B cell (primary cell): ENCODE data around the gene ZNF710. TPM values are rescaled to one million over a fixed set of nuclear protein-coding genes. Genes with fewer than 3 reads are reported as not detected.

Experiments
- ATAC-seq: fragments of 200-7000 bp; cut with Tn5 transposase; one replicate; pipeline ENCODE4 v1.10.0; 2021; ENCODE audit warnings: low read depth, mild to moderate bottlenecking, moderate number of reproducible peaks, moderate library complexity
- CTCF ChIA-PET: fragments of 350-600 bp; sonication (Branson Sonifier 250); formaldehyde crosslinking; loops from one replicate; lab custom pipeline; 2021; ENCODE audit warnings: antibody characterized with exemption, inconsistent platforms; lab: Charles Lee
- POLR2A ChIA-PET: fragments of 350-600 bp; sonication (Branson Sonifier 250); formaldehyde crosslinking; loops from one replicate; lab custom pipeline; 2021; ENCODE audit warnings: antibody characterized with exemption; lab: Charles Lee
- DNase-seq: peaks from one replicate; pipeline ENCODE4 v3.0.0; 2013
- H2AFZ ChIP-seq: 2 replicates; pipeline ENCODE4 v1.6.1; 2012; ENCODE audit warnings: mild to moderate bottlenecking, low read depth, low read length; ENCODE audit not compliant: insufficient read depth, poor library complexity, severe bottlenecking
- H3K27ac ChIP-seq, 2 donors: 1 replicate in 1 of 2; 2 replicates in 1 of 2; pipeline ENCODE4 v1.5.1; 2012 to 2013; ENCODE audit warnings: low read length in 2 of 2, mild to moderate bottlenecking in 2 of 2, moderate library complexity in 1 of 2
- H3K27me3 ChIP-seq, 4 experiments: fragments of 200-600 bp in 1 of 4; sonication (generic) in 1 of 4; replicated peaks in 1 of 4; 1 replicate in 2 of 4; 2 replicates in 2 of 4; pipeline versions ENCODE4 v1.6.1 to v1.7.0; 2013 to 2016; ENCODE audit warnings: low read length in 3 of 4, mild to moderate bottlenecking in 2 of 4, mixed read lengths in 1 of 4, moderate library complexity in 1 of 4; ENCODE audit not compliant: insufficient read depth in 4 of 4, control insufficient read depth in 3 of 4; ENCODE audit errors: control extremely low read depth in 1 of 4
- H3K36me3 ChIP-seq, 2 experiments: replicated peaks in 1 of 2; 1 replicate in 1 of 2; 2 replicates in 1 of 2; pipeline versions ENCODE4 v1.6.1 to v1.7.1; 2013; ENCODE audit warnings: low read length in 1 of 2; ENCODE audit not compliant: insufficient read depth in 2 of 2, control insufficient read depth in 1 of 2; ENCODE audit errors: control extremely low read depth in 1 of 2, extremely low read depth in 1 of 2
- H3K4me1 ChIP-seq, 2 donors: fragments of 200-600 bp in 1 of 2; sonication (generic) in 1 of 2; 1 replicate in 1 of 2; 2 replicates in 1 of 2; pipeline versions ENCODE4 v1.5.1 to v1.6.1; 2013 to 2017; ENCODE audit warnings: low read length in 2 of 2; ENCODE audit not compliant: control insufficient read depth in 2 of 2, insufficient read depth in 2 of 2
- H3K4me2 ChIP-seq: replicated peaks from 2 replicates; pipeline ENCODE3; 2012; ENCODE audit warnings: mild to moderate bottlenecking, low read depth, low read length; ENCODE audit not compliant: poor library complexity, severe bottlenecking
- H3K4me3 ChIP-seq, 5 experiments: fragments of 200-600 bp in 1 of 5; sonication (generic) in 1 of 5; 1 replicate in 3 of 5; 2 replicates in 2 of 5; pipeline versions ENCODE4 v1.5.1 to v1.7.0; 2011 to 2016; ENCODE audit warnings: low read length in 4 of 5, mild to moderate bottlenecking in 4 of 5, low read depth in 2 of 5, control low read depth in 1 of 5, moderate library complexity in 1 of 5; ENCODE audit not compliant: insufficient read depth in 1 of 5; ENCODE audit errors: control extremely low read depth in 1 of 5, extremely low read depth in 1 of 5
- H3K79me2 ChIP-seq: fragments of 200-600 bp; sonication (generic); one replicate; pipeline ENCODE4 v1.6.0; 2016; ENCODE audit warnings: low read length; ENCODE audit not compliant: control insufficient read depth, insufficient read depth
- H3K9ac ChIP-seq: fragments of 200-600 bp; sonication (generic); 2 replicates; pipeline ENCODE4 v1.6.1; 2017; ENCODE audit warnings: mild to moderate bottlenecking, low read length, moderate library complexity
- H3K9me3 ChIP-seq, 3 donors: one replicate each; pipeline versions ENCODE4 v1.6.1 to v1.7.1; 2013; ENCODE audit warnings: low read length in 2 of 3; ENCODE audit not compliant: control insufficient read depth in 2 of 3, insufficient read depth in 1 of 3; ENCODE audit errors: control extremely low read depth in 1 of 3
- H4K20me1 ChIP-seq: 2 replicates; pipeline ENCODE4 v1.6.0; 2012; ENCODE audit warnings: mild to moderate bottlenecking, low read length; ENCODE audit not compliant: insufficient read depth, control insufficient read depth, poor library complexity, severe bottlenecking
- H3K27ac Mint-ChIP-seq: one replicate; pipeline ENCODE4 v1.8.0; 2021; ENCODE audit warnings: mixed read lengths
- H3K27me3 Mint-ChIP-seq: one replicate; pipeline ENCODE4 v1.8.0; 2021; ENCODE audit warnings: mixed read lengths
- H3K4me1 Mint-ChIP-seq: one replicate; pipeline ENCODE4 v1.8.0; 2021; ENCODE audit warnings: mixed read lengths
- H3K4me3 Mint-ChIP-seq: one replicate; pipeline ENCODE4 v1.8.0; 2021; ENCODE audit warnings: mixed read lengths
- H3K9me3 Mint-ChIP-seq: one replicate; pipeline ENCODE4 v1.8.0; 2022; ENCODE audit warnings: mixed read lengths; ENCODE audit not compliant: insufficient read depth
- CTCF ChIP-seq: fragments of 200-600 bp; IDR thresholded peaks from one replicate; pipeline ENCODE4 v1.8.0; 2022; ENCODE audit warnings: antibody characterized with exemption, mild to moderate bottlenecking
- EZH2 ChIP-seq: IDR thresholded peaks from 2 replicates; pipeline ENCODE4 v1.6.1; 2012; ENCODE audit warnings: borderline replicate concordance, low read depth, mild to moderate bottlenecking, moderate library complexity, low read length; ENCODE audit not compliant: insufficient read depth, poor library complexity, severe bottlenecking
- WGBS: methylation state at CpG from one replicate; pipeline ENCODE4 v1.1.5; 2013; ENCODE audit warnings: missing lambda C conversion rate; ENCODE audit not compliant: insufficient coverage; 5-methylcytosine and 5-hydroxymethylcytosine counted together
- intact Hi-C: fragments of 100-400 bp; cut with micrococcal nuclease; formaldehyde crosslinking; loops from one replicate; pipeline ENCODE4 v1.10.0; 2022
- polyA plus RNA-seq: library from polyadenylated mRNA; depleted of rRNA; stranded (reverse); fragments of >200 nt; gene quantifications from 2 replicates; pipeline ENCODE4 v1.2.3, GENCODE V29; 2012
- total RNA-seq, 2 donors: library from RNA; stranded (reverse); fragments of 120-200 nt in 1 of 2; gene quantifications; 1 replicate in 1 of 2; 2 replicates in 1 of 2; pipeline versions ENCODE4 v1.2.3 to v1.2.4, GENCODE V29; 2013 to 2022

The ZNF710 gene
- total and polyA plus RNA-seq, 2 donors (not counting 1 experiment from before 2014, with no cell fraction given), result 8.7 to 38.7 TPM

DNA sequence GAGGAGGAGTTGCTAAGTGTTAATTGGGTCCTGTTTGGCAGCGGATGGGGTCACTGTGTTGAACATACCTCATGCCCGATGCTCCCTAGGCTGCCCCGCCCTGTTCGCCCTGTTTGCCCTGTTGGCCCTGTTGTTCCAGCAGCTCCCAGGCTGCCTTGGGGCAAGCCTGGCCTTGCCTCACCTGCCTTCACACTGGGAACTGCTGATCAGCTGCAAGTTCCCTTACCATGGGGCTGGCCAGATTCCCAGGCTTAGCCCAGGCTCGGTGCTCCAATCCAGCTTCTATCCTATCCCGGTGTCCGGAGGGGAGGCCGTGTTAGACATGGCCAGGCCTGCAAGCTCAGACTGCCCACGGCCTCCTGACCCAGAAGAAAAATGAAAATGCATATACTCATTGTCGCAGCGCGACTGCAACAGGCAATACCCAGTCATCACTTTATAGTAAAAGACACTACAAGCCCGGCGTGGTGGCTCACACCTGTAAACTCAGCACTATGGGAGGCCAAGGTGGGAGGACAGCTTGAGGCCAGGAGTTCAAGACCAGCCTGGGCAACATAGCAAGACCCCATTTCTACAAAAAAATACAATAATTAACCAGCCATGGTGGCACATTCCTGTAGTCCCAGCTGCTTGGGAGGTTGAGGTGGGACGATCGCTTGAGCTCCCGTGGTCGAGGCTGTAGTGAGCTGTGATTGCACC, 42.9 kb upstream of the ZNF710 start:
- Mint-ChIP-seq H3K4me1 (no peaks in the 10 kb centered on the region), H3K27me3 (no peaks in the 10 kb centered on the region), H3K9me3 (no peaks in the 10 kb centered on the region), H3K4me3 (no peak overlapping the region), H3K27ac (no peak overlapping the region)
- peaks cover 0 to 5% (median 2%) of the 10 kb centered on the region in 3 donors for H3K9me3 ChIP-seq
- no peak for ATAC-seq
- H3K4me2 ChIP-seq, result no peak overlapping the region
- intact Hi-C loops, result no loop called here
- H3K36me3 ChIP-seq, result no peaks in the 10 kb centered on the region
- H3K79me2 ChIP-seq, result no peaks in the 10 kb centered on the region
- no peaks in the 10 kb centered on the region for H4K20me1 ChIP-seq
- no peak for DNase-seq
- H3K9ac ChIP-seq, result no peak overlapping the region
- H3K4me3 ChIP-seq, result no peak overlapping the region
- no peak for TF ChIP-seq EZH2
- no peak for TF ChIP-seq CTCF
- 92% methylated on average over 11 of the region's 18 CpGs for WGBS
- ChIA-PET CTCF (interaction anchor here (0.7 to 1.0 kb wide), 3 partner anchors 83 to 113 kb away, joined by 3 to 5 read pairs (median 3); no protein-coding TSS in a partner anchor), POLR2A (no interaction called here)
- H3K4me1 ChIP-seq, result no peaks in the 10 kb centered on the region
- H3K27me3 ChIP-seq, result no peaks in the 10 kb centered on the region
- H2AFZ ChIP-seq, result no peak overlapping the region
- no peak overlapping the region for H3K27ac ChIP-seq
